ENCODE measurements around the gene CSRP3. TPM values are rescaled to one million over a fixed set of nuclear protein-coding genes. Genes with fewer than 3 reads are reported as not detected.
"Not testable (repeated sequence)": the region's sequence is repeated elsewhere in the genome, so short reads cannot be mapped to it uniquely, and the experiment has no call there.

The CSRP3 gene
- total RNA-seq, 1 donor from 2014 or later: not detected

DNA sequence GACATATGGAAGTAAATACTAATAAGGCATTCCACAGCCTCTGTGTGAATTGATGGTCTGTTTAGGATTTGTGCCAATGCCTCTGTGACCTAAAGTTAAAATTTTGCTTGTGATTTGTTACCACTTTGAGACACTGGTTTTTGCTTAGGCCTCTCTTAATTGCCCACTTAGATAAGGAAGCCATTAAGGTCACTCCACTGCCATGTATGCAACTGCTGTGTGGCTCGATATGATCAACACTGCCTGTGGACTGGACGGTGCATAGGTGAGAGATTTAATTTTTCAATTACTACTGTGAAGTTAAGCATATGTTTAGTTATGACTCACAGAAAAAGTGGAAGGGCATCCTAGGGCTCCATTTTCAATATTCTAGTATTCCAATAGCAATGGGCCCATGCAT, 36.9 kb downstream of the CSRP3 start:
- H3K27me3 Mint-ChIP-seq (ENCODE audit: insufficient read depth): no peaks in the 10 kb centered on the region
- H3K4me3 Mint-ChIP-seq: no peak overlapping the region
- peaks cover 35% of the 10 kb centered on the region for H3K36me3 Mint-ChIP-seq (ENCODE audit: low read depth)
- no peak overlapping the region for H3K27ac Mint-ChIP-seq
- intact Hi-C loops (cut with micrococcal nuclease): loop anchor here (5.0 to 10.0 kb wide), 2 partner anchors 77 to 90 kb away; partner anchors contain the start of gene E2F8
- peaks cover 15% of the 10 kb centered on the region for H3K4me1 Mint-ChIP-seq (ENCODE audit: low read depth)
- H3K9me3 Mint-ChIP-seq: no peaks in the 10 kb centered on the region
- no peak for DNase-seq (ENCODE audit: low spot score)

GRCh38 chr11:19164230-19164855, 37.4 kb downstream of the CSRP3 start:
- no peak overlapping the region for H3K4me3 Mint-ChIP-seq
- peaks cover 15% of the 10 kb centered on the region for H3K4me1 Mint-ChIP-seq (ENCODE audit: low read depth)
- H3K36me3 Mint-ChIP-seq (ENCODE audit: low read depth): peaks cover 38% of the 10 kb centered on the region
- H3K27me3 Mint-ChIP-seq (ENCODE audit: insufficient read depth): no peaks in the 10 kb centered on the region
- no peak for DNase-seq (ENCODE audit: low spot score)
- H3K27ac Mint-ChIP-seq: no peak overlapping the region
- H3K9me3 Mint-ChIP-seq: no peaks in the 10 kb centered on the region
- intact Hi-C loops (cut with micrococcal nuclease): loop anchor here (5.0 to 10.0 kb wide), 2 partner anchors 78 to 90 kb away; partner anchors contain the start of gene E2F8

DNA sequence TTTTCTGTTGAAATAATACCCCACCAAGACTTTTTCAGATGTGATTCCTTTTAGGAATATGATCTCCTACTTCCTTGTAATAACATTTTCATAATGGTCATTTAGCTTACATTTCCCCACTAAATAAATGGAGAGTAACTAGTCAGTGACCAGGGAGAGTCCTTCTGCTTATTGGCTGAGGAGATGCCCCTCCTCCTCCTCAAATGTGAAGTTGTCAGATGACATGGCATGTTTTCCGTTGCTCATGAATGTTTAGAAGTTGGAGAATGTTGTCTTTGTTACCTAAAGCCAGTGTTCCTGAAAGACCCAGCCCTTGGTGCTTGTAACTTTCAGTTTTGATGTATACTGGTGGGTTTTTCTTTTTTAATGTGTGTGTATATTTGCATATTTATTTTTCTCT, 38.2 kb downstream of the CSRP3 start:
- no peaks in the 10 kb centered on the region for H3K9me3 Mint-ChIP-seq
- peaks cover 41% of the 10 kb centered on the region for H3K36me3 Mint-ChIP-seq (ENCODE audit: low read depth)
- intact Hi-C loops (cut with micrococcal nuclease): loop anchor here (5.0 to 10.0 kb wide), 2 partner anchors 79 to 89 kb away; partner anchors contain the start of gene E2F8
- DNase-seq (ENCODE audit: low spot score): no peak
- no peak overlapping the region for H3K27ac Mint-ChIP-seq
- peaks cover 15% of the 10 kb centered on the region for H3K4me1 Mint-ChIP-seq (ENCODE audit: low read depth)
- no peak overlapping the region for H3K4me3 Mint-ChIP-seq
- H3K27me3 Mint-ChIP-seq (ENCODE audit: insufficient read depth): no peaks in the 10 kb centered on the region

DNA sequence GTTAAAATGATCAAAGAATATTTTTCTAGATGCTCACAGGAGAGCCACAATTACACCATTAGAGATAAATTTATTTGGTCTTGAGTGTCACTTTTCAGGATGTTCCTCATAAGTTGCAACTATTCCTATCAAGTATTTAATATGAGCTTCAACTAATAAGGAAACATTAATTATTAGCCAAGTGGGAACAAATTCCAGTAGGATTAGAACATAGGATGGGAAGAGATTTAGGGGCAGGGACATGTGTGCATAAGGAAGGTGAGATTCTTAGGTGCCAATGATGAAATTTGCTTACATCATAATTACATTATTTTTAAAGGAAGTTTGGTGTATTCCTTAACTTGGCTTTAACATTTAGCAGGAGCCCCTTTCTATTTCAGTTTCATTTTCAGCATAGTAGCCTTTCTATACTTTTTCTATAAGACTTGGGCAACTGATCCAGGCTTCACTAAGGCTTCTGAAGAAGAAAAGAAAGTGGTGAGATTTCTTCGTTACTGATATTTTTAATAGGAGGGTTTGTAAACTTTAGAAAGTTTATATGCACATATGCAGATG, 38.8 kb downstream of the CSRP3 start:
- Mint-ChIP-seq H3K4me1 (ENCODE audit: low read depth) (peaks cover 15% of the 10 kb centered on the region), H3K27ac (peak overlapping the region; percentile 27), H3K36me3 (ENCODE audit: low read depth) (peaks cover 35% of the 10 kb centered on the region), H3K9me3 (no peaks in the 10 kb centered on the region), H3K27me3 (ENCODE audit: insufficient read depth) (no peaks in the 10 kb centered on the region), H3K4me3 (no peak overlapping the region)
- no peak for DNase-seq (ENCODE audit: low spot score)
- intact Hi-C loops (cut with micrococcal nuclease): loop anchor here (5.0 to 10.0 kb wide), 2 partner anchors 79 to 88 kb away; partner anchors contain the start of gene E2F8

- peaks cover 34% of the 10 kb centered on the region for H3K36me3 Mint-ChIP-seq (ENCODE audit: low read depth)
- H3K4me1 Mint-ChIP-seq (ENCODE audit: low read depth): peaks cover 15% of the 10 kb centered on the region
- intact Hi-C loops (cut with micrococcal nuclease): loop anchor here (5.0 to 10.0 kb wide), 2 partner anchors 81 to 87 kb away; partner anchors contain the start of gene E2F8
- H3K27me3 Mint-ChIP-seq (ENCODE audit: insufficient read depth): no peaks in the 10 kb centered on the region
- H3K27ac Mint-ChIP-seq: no peak overlapping the region
- no peak overlapping the region for H3K4me3 Mint-ChIP-seq
- H3K9me3 Mint-ChIP-seq: no peaks in the 10 kb centered on the region
- DNase-seq (ENCODE audit: low spot score): no peak
Measured at GRCh38 chr11:19161651-19162050, 40.1 kb downstream of the CSRP3 start.

DNA sequence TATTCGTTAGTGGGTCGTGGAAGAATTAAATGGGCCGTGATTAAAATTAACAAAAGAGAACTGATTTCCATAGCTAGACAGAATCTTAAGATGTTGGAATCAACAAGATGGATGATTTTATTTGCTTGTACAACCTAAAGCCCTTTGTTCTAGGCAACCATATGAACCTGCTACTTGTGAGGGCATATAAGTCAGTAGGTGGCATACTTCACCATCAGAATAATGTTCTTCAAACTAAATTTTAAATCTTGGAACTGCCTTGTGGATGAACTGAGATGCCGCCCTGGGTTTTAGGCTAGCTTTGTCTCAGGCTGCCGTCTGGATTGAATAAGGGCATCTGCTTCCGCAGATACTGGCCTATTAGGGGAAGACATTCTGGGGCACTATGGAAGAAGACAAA, 40.9 kb downstream of the CSRP3 start:
- intact Hi-C loops (cut with micrococcal nuclease): loop anchor here (5.0 to 10.0 kb wide), 2 partner anchors 81 to 86 kb away; partner anchors contain the start of gene E2F8
- no peak overlapping the region for H3K27ac Mint-ChIP-seq
- no peaks in the 10 kb centered on the region for H3K9me3 Mint-ChIP-seq
- H3K36me3 Mint-ChIP-seq (ENCODE audit: low read depth): peaks cover 33% of the 10 kb centered on the region
- H3K4me3 Mint-ChIP-seq: no peak overlapping the region
- DNase-seq (ENCODE audit: low spot score): no peak
- H3K27me3 Mint-ChIP-seq (ENCODE audit: insufficient read depth): no peaks in the 10 kb centered on the region
- H3K4me1 Mint-ChIP-seq (ENCODE audit: low read depth): peaks cover 15% of the 10 kb centered on the region

DNA sequence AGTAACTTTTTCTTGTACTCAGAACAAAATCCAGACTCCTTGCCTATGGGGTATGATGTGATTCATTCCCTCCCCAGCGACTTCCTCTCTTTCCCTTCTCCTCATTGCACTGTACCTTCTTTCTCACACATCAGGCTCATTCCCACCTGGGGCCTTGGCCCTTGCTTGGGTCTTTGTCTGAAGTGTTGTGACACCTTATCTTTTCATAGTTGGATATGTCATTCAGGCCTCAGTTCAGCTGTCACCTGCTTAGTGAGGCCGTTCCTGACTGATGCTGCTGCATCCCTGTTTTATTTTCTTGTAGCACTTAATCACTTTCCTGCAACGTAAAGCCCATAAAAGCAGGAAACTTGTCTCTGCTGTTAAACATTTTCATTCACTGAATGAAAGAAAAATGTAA, 44.9 kb downstream of the CSRP3 start:
- Mint-ChIP-seq H3K27ac (no peak overlapping the region), H3K36me3 (ENCODE audit: low read depth) (peaks cover 41% of the 10 kb centered on the region), H3K9me3 (no peaks in the 10 kb centered on the region), H3K4me1 (ENCODE audit: low read depth) (no peaks in the 10 kb centered on the region), H3K27me3 (ENCODE audit: insufficient read depth) (no peaks in the 10 kb centered on the region), H3K4me3 (no peak overlapping the region)
- intact Hi-C loops (cut with micrococcal nuclease): no loop called here
- DNase-seq (ENCODE audit: low spot score): no peak

GRCh38 chr11:19145319-19145718, 56.5 kb downstream of the CSRP3 start:
- no peak overlapping the region for H3K27ac Mint-ChIP-seq
- no peaks in the 10 kb centered on the region for H3K4me1 Mint-ChIP-seq (ENCODE audit: low read depth)
- H3K27me3 Mint-ChIP-seq (ENCODE audit: insufficient read depth): no peaks in the 10 kb centered on the region
- intact Hi-C loops (cut with micrococcal nuclease): no loop called here
- no peaks in the 10 kb centered on the region for H3K9me3 Mint-ChIP-seq
- no peak for DNase-seq (ENCODE audit: low spot score)
- peaks cover 15% of the 10 kb centered on the region for H3K36me3 Mint-ChIP-seq (ENCODE audit: low read depth)
- no peak overlapping the region for H3K4me3 Mint-ChIP-seq

DNA sequence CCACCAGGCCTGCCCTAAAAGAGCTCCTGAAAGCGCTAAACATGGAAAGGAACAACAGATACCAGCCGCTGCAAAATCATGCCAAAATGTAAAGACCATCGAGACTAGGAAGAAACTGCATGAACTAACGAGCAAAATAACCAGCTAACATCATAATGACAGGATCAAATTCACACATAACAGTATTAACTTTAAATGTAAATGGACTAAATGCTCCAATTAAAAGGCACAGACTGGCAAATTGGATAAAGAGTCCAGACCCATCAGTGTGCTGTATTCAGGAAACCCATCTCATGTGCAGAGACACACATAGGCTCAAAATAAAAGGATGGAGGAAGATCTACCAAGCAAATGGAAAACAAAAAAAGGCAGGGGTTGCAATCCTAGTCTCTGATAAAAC, 64.9 kb downstream of the CSRP3 start:
- H3K4me1 Mint-ChIP-seq (ENCODE audit: low read depth); H3K27me3 Mint-ChIP-seq (ENCODE audit: insufficient read depth); H3K27ac Mint-ChIP-seq; DNase-seq (ENCODE audit: low spot score); H3K4me3 Mint-ChIP-seq; intact Hi-C loops (cut with micrococcal nuclease): not testable (repeated sequence)
- Mint-ChIP-seq H3K9me3 (peaks cover 30% of the 10 kb centered on the region), H3K36me3 (ENCODE audit: low read depth) (peaks cover 26% of the 10 kb centered on the region)

DNA sequence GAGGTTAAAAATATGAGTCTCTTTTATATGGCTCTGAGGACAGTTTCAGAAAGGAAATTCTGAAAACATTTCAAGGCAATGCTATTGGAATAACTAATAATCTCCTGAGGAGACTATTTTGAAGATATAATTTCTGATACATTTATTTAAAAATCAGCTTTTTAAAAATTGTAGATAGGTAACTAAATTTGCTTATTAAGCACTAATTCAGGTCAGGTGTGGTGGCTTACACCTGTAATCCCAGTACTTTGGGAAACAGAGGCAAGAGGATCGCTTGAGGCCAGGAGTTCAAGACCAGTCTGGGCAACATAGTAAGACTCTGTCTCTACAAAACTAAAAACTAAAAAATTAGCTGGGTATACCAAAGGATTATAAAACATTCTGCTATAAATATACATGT, 67.8 kb downstream of the CSRP3 start:
- no peaks in the 10 kb centered on the region for H3K27me3 Mint-ChIP-seq (ENCODE audit: insufficient read depth)
- no peak for DNase-seq (ENCODE audit: low spot score)
- H3K4me1 Mint-ChIP-seq (ENCODE audit: low read depth): no peaks in the 10 kb centered on the region
- intact Hi-C loops (cut with micrococcal nuclease): no loop called here
- no peak overlapping the region for H3K4me3 Mint-ChIP-seq
- H3K9me3 Mint-ChIP-seq: peaks cover 44% of the 10 kb centered on the region
- no peak overlapping the region for H3K27ac Mint-ChIP-seq
- peaks cover 39% of the 10 kb centered on the region for H3K36me3 Mint-ChIP-seq (ENCODE audit: low read depth)

Other genes starting within 250 kb of the CSRP3 start
- 0.13 and 0.29 TPM in 2 replicates for gene MRGPRX2, start 141.3 kb downstream of the CSRP3 start, total RNA-seq
- 25.0 and 28.9 TPM in 2 replicates for gene ZDHHC13, start 84.8 kb downstream of the CSRP3 start, total RNA-seq
- 25.6 and 28.2 TPM in 2 replicates for gene E2F8, start 39.0 kb upstream of the CSRP3 start, total RNA-seq